NCI-H2227 treated with DMSO at 0.1 percent for 48 hours (cell line): ENCODE measurements around the gene TMEM59L.

Experiments
- DNase-seq: peaks from one replicate; lab custom pipeline; 2025; lab: John Stamatoyannopoulos, UW

Gene TMEM59L

DNA sequence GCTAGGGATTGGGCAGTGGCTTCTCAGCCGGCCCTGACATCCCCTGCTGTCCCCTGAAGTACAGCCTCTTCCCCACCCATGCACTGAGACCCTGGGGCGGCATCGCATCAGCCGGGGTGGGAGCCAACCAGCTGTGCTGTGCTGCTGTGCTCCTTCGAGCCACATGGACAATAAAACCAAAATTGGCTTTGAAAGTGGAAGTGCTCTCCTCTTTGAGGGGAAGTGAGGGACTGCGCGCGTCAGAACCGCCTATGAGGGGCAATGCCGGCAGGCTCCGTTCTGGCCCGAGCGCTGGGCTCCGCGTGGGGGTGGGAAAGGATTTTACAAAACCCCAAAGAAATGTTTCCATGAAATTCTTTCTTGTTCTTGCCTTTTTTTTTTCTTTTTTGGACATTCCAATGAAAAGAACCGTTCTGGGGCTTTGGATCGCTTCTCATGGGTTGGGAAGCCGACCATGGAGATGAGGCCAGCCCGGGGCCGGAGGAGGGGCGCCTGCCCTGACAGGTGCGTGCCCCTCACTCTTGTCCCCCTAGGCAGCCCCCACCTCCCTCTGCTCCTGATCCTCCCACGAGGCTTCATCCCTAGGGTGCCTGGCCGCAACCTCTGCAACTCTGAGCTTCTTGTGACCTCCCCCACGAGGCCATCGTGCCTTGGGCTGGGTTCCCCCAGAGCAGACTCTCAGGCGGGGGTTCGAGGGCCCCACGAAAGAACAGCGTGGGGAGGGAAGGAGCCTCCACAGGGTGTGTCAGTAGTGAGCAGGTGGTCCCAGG lies 46.8 kb downstream of the TMEM59L start:
- no peak for DNase-seq

DNA sequence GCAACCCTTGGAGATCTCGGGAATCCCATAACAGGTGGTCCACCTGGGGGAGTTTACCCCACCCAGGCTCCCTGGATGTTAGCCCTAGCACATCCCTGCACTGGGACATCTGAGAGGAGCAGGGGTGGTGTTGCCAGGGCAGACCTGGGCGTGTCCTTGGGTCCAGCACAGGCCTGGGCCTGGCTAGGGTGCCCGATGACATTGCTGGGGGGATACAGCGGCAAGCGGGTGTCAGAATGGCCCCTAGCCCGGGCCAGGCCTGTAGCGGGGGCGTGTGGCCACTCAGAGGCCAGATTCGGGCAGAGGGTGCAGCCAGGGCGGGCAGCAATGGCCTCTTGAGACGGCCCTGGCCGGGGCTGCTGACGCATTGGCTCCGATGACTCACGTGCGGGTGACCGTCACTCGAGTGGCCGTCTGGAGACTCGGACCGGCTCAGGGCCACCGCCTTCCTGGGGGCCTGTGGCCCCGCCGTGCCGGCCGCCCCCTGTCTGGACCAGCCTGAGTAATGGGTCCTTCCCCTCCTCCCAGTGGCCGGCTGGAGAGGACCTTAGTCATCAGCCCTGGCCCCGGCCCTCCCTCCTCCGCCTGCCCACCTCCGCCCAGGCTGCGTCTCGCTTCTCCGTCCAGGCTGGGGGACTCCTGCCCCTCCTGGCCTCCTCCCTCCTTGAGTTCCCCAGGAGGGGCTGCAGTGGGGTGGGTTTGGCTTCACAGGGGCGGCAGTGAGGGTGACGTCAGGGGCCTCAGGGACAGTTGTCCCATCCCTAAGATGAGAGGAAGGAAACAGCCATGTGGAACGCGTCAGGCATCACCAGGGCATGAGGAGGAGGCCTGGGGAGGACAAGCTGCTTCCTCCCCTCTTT lies 47.6 kb downstream of the TMEM59L start:
- no peak for DNase-seq

DNA sequence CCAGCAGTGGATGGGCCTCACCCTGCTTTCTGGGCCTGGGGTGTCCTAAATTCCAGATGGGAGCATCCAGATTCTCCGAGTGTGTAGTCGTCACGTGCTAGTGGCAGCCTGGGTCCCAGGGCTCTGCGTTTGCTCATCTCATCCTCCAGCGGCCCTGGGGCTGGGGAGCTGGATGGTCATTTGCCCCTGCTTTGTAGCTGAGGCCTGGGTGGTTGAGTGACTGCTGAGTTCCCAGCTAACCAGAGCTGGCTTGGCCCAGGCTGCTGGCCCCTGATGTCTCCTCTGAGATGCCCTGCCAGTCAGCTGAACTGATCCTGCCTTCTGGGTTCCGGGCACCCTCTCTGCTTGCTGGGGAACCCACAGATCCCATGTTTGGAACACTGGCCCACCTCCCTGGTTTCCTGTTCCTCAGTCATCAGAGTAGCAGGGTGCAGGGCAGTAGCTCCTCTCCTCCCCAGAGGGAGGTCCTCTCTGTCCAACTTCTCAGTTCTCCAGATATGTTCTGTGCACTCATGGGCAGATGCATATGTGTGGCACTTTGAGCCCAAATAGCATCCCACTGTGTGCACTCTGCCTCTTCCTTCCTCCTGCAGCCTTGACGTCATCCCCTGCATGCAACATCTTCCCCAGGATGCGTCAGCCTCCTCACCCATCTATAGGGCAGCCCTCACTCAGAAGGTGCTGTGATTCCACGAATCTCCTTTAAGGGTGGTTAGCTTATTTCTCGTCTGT lies 48.4 kb downstream of the TMEM59L start:
- DNase-seq, result no peak

DNA sequence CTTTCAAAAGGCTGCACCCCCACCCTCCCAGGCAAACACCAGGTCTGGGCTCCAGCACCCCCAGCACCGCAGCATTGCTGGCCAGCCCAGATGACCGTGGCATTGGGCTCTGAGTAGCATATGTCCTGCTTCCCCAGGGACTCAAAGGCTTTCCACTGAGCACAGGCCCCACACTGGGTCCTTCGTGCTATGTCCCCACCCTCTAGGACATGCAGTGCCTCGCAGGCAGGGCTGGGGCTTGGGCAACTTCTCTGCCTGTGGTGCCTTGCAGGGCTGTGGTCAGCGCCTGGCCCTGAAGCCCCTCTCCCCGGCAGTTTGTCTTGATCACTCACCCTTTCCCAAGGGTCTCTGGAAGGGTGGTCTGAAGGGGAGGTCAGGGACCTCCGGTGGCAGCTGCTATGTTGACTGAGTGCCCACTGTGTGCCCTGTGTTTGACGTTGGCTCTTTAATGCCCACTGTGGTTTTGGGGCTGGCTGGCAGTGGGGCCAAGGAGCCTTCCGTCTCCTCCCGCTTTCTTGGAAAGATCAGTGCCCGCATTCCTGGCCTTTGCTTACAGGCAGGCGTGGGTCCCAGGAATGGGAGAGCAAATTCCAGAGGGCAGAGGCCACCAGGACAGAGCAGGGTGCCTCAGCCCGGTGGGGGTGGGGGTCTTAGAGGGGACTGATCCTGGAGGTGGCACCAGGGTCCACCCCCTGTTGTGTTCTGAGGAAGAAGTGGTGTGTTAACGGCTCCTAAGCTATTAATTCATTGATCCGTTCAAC lies 50.5 kb downstream of the TMEM59L start:
- DNase-seq, result no peak

DNA sequence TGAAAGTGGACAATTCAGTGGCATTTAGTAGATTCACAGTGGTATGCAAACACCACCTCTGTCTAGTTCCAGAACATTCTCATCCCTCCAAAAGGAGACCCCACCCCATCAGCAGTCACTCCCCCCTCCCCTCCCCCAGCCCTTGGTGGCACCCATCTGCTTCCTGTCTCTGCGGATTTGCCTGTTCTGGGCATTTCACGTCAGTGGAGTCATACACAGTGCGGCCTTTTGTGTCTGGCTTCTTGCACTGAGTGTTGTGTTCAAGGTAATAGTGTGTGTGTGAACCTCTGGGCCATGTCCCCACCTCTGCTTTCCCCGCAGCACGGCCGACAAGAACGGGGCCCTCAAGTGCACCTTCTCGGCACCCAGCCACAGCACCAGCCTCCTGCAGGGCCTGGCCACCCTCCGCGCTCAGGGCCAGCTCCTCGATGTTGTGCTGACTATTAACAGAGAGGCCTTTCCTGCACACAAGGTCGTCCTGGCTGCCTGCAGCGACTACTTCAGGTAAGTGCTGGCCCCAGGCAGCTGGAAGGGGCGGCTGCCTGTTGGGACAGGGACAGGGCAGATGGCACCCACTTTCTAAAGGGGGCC lies 51.4 kb downstream of the TMEM59L start:
- no peak for DNase-seq

DNA sequence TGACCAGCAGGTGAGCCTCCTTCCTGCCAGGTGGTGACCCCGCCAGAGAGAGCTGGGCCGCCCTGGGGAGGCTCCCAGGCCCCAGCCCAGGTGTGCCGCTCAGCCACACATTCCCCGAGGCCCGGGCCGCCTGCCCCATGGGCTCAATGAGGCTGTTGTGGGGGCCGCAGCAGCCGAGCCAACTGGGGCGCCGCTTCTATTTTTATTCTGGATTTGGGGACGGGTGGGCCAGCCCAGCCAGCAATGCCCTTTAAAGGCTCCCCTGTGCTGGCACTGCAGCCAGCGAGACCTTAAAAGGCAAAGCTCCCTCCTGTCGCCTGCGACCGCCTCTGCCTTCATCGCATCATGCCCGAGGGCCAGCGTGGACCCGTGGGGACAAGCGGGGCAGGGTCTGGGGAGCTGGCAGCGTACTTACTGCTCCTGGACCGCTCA lies 53.1 kb downstream of the TMEM59L start:
- DNase-seq, result no peak

DNA sequence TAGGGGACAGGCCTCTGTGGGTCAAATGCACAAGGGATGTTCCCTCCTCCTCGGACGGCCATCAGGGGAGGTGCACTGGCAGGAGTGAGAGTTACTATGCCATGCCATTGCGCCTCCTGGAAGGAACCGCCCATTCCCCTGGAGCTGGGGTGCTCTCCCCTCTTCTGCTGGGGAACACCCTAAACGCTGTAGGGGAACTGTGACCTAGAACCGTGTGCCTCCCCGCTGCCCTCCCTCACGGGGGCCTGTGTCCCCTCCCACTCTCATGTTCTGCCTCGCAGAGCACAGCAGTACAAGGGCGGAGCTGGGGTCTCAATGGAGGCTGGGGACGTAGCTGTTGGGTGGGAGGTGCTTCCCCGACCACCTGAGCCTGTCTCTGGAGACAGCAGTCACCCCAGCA lies 53.6 kb downstream of the TMEM59L start:
- no peak for DNase-seq

DNA sequence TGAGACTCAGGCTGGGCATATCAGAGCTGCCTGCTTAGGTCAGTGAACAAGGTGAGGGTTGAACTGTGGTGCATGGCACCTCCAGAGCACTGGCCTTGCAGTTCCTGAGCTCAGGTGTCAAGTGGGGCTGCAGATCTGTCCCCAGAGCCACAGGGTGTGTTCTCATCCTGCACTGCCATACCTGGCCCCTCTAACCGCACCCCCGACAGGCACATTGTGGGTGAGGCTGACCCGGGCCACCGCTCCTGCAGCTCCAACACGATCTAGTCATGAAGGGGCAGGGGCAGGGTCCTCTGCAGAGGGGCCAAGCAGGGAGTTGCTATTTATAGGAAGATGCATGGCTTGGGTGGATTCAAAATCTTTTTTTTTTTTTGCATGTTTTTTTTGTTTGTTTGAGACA lies 54.1 kb downstream of the TMEM59L start:
- DNase-seq, result no peak

DNA sequence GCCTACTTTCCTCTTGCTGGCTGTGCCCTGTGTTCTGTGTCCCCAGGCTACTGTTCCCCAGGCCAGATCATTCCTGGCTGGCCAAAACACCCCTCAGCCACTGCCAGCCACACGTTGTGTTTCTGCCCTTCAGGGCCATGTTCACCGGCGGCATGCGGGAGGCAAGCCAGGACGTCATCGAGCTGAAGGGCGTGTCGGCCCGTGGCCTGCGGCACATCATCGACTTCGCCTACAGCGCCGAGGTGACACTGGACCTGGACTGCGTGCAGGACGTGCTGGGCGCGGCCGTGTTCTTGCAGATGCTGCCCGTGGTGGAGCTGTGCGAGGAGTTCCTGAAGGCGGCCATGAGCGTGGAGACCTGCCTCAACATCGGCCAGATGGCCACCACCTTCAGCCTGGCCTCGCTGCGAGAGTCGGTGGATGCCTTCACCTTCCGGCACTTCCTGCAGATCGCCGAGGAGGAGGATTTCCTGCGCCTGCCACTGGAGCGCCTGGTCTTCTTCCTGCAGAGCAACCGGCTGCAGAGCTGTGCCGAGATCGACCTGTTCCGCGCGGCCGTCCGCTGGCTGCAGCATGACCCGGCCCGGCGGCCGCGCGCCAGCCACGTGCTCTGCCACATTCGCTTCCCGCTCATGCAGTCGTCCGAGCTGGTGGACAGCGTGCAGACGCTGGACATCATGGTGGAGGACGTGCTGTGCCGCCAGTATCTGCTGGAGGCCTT lies 55.0 kb downstream of the TMEM59L start:
- no peak for DNase-seq

DNA sequence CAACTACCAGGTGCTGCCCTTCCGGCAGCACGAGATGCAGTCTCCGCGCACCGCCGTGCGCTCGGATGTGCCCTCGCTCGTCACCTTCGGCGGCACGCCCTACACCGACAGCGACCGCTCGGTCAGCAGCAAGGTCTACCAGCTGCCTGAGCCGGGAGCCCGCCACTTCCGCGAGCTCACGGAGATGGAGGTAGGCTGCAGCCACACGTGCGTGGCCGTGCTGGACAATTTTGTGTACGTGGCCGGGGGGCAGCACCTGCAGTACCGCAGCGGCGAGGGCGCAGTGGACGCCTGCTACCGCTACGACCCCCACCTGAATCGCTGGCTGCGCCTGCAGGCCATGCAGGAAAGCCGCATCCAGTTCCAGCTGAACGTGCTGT lies 55.6 kb downstream of the TMEM59L start:
- DNase-seq, result no peak

DNA sequence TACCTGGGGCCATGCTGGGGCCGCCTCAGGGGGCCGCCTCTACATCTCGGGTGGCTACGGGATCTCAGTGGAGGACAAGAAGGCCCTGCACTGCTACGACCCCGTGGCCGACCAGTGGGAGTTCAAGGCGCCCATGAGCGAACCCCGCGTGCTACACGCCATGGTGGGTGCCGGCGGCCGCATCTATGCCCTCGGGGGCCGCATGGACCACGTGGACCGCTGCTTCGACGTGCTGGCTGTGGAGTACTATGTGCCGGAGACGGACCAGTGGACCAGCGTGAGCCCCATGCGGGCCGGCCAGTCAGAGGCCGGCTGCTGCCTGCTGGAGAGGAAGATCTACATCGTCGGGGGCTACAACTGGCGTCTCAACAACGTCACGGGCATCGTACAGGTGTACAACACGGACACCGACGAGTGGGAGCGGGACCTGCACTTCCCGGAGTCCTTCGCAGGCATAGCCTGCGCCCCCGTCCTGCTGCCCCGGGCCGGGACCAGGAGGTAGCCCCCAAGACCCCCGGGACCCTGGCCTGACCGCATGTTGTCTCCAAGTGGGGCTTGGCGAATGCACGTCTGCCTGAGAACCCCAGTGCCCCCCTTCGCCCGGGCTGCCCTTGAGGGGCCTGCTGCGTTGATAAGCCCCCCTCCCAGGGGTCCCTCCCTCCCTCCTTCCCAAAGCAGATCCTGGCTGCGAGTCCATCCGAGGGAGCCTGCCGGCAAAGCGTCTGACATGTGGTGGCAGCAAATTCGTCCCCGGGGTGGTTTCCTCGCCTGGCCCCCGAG lies 56.3 kb downstream of the TMEM59L start:
- DNase-seq, result no peak

DNA sequence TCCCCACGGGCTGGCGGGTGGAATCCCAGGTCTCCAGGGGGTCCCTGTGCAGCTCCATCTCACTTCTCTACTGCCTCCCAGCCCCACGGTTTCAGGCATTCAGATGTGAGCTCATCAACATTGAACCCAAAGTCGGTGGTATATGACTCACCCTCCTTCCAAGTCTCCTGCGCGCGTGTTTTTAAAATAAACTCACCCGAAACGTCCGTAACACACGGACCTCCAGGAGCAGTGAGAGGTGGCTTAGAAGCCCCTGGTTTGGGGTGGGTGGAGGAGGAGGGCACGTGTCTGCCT lies 56.8 kb downstream of the TMEM59L start:
- no peak for DNase-seq

DNA sequence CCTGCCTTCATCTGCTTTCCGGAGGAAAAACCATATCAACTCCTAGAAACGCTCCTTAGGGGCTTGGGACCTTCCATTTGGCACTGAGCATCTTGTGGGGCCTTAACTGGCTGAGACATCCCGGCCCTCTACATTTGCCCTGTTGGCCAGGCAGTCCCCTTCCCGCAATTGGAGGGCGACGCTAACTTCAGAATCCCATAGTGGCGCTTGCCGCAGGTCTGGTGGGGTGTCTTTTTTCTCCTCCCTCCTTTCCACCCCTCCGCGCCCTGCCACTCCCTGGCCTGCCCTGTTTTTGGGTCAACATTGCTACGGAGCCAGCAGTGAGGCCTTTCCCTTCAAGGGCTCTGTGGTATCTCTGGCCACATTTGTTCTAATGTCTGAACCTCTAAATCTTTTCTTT lies 57.2 kb downstream of the TMEM59L start:
- DNase-seq, result no peak

DNA sequence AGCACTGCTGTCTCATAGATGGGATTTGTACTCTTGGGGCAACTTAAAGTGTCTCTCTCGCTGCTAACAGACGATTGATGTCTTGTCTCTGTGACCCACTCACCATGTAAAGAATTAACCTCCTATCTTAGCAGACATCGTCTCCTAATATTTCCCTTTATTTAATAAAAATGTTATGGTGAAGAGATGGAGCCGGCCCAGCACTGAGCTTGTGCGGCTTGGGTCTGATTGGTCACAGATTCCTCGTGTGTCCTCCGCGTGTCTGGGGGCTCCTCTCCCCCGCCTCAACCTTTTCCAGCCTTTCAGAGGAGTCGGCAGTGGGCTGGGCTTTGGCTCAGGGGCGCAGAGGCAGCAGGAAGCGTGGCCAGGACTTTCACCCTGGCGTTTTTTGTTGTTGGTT lies 57.6 kb downstream of the TMEM59L start:
- DNase-seq, result no peak
